Natural killer cell (primary cell): ENCODE data around the gene PTPRR. TPM values are rescaled to one million over a fixed set of nuclear protein-coding genes. Genes with fewer than 3 reads are reported as not detected.

Experiments
- ATAC-seq, 3 donors: fragments of 150-1000 bp in 2 of 3; fragments of 200-7000 bp in 1 of 3; cut with Tn5 transposase; 1 replicate in 1 of 3; 2 replicates in 2 of 3; pipeline ENCODE4 v1.10.0; 2021; ENCODE audit warnings: mild to moderate bottlenecking in 2 of 3, moderate library complexity in 2 of 3
- DNase-seq, 2 donors: peaks; one replicate each; pipeline versions ENCODE4 v3.0.0 to v3.0.0-alpha.2; 2013 to 2021; ENCODE audit warnings: mixed read lengths in 1 of 2
- H3K27ac ChIP-seq: one replicate; pipeline ENCODE4 v1.5.1; 2013; ENCODE audit warnings: mild to moderate bottlenecking, low read length
- H3K27me3 ChIP-seq: one replicate; pipeline ENCODE4 v1.6.1; 2013; ENCODE audit warnings: low read length; ENCODE audit not compliant: control insufficient read depth, insufficient read depth
- H3K36me3 ChIP-seq: one replicate; pipeline ENCODE4 v1.6.1; 2013; ENCODE audit warnings: low read length; ENCODE audit not compliant: control insufficient read depth, insufficient read depth
- H3K4me1 ChIP-seq: one replicate; pipeline ENCODE4 v1.6.1; 2013; ENCODE audit warnings: low read length; ENCODE audit not compliant: control insufficient read depth, insufficient read depth
- H3K4me3 ChIP-seq: one replicate; pipeline ENCODE4 v1.5.1; 2013; ENCODE audit warnings: low read length
- H3K9me3 ChIP-seq: one replicate; pipeline ENCODE4 v1.6.1; 2013; ENCODE audit warnings: low read length; ENCODE audit not compliant: control insufficient read depth, insufficient read depth
- H3K27ac Mint-ChIP-seq, 2 donors: one replicate each; pipeline ENCODE4 v1.8.0; 2022; ENCODE audit warnings: mild to moderate bottlenecking in 2 of 2, mixed read lengths in 2 of 2, moderate library complexity in 1 of 2
- H3K27me3 Mint-ChIP-seq, 2 donors: one replicate each; pipeline ENCODE4 v1.8.0; 2022; ENCODE audit warnings: low read depth in 2 of 2, mixed read lengths in 2 of 2
- H3K36me3 Mint-ChIP-seq: one replicate; pipeline ENCODE4 v1.8.0; 2022; ENCODE audit warnings: mixed read lengths
- H3K4me1 Mint-ChIP-seq, 2 donors: one replicate each; pipeline ENCODE4 v1.8.0; 2022; ENCODE audit warnings: mixed read lengths in 2 of 2
- H3K4me3 Mint-ChIP-seq: one replicate; pipeline ENCODE4 v1.8.0; 2022; ENCODE audit warnings: mild to moderate bottlenecking, moderate library complexity, mixed read lengths
- H3K9me3 Mint-ChIP-seq, 2 donors: one replicate each; pipeline ENCODE4 v1.8.0; 2022; ENCODE audit warnings: mixed read lengths in 2 of 2
- CTCF ChIP-seq: fragments of 200-600 bp; IDR thresholded peaks from one replicate; pipeline ENCODE4 v1.8.0; 2022; ENCODE audit warnings: antibody characterized with exemption
- WGBS: methylation state at CpG from one replicate; pipeline ENCODE4 v1.1.7; 2013; ENCODE audit warnings: missing lambda C conversion rate; ENCODE audit not compliant: insufficient coverage; 5-methylcytosine and 5-hydroxymethylcytosine counted together
- intact Hi-C: fragments of 100-400 bp; cut with micrococcal nuclease; formaldehyde crosslinking; loops from one replicate; pipeline ENCODE4 v1.14.2; 2022
- total RNA-seq, 4 donors: library from RNA; stranded (reverse); fragments of 120-200 nt in 1 of 4; gene quantifications; one replicate each; pipeline versions ENCODE4 v1.2.3 to v1.2.4, GENCODE V29; 2013 to 2022

The PTPRR gene
- total RNA-seq, 3 donors from 2014 or later (not counting 1 experiment from before 2014, with no cell fraction given): 0.91 to 1.3 TPM; not detected in 1

DNA sequence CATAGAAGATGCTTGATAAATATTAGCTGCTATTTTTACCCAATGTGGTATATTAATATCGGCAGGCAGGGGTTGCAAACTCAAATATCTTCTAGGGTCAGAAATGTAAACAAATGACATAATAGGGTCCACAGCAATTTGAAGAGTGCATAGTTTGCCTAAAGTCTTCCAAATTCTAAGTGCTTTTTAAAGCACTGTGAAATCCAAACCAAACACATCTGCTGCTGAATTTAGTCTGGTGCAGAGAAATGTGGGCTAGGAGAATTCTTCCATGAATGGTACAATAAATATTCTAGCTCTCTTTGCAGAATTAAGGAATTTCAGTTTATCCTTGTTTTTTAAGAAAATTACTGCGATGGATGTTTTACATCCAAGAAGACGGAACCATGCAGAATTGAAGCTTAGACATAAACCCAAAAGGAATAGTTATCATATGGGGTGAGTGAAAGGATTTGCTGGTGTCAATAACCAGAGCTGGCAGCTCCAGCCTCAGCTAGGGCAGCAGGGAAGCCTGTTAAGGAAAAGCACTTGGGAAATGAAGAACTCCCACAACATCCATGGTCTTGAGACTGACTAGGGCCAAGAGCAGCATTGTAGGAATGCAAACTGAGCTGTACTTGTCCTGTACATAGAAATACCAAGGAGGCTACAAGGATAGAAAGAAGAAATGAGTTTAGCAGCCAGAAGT, 65.5 kb downstream of the PTPRR start:
- H3K36me3 Mint-ChIP-seq: no peaks in the 10 kb centered on the region
- no peaks in the 10 kb centered on the region for H3K9me3 ChIP-seq
- no peak overlapping the region for H3K27ac ChIP-seq
- no peak for TF ChIP-seq CTCF
- no peak for DNase-seq
- no peak overlapping the region for H3K4me3 ChIP-seq
- H3K27me3 ChIP-seq: no peaks in the 10 kb centered on the region
- intact Hi-C loops: no loop called here
- no peaks in the 10 kb centered on the region for H3K27me3 Mint-ChIP-seq
- H3K4me3 Mint-ChIP-seq: no peak overlapping the region
- H3K27ac Mint-ChIP-seq: no peak overlapping the region
- WGBS: 90% methylated on average over 3 of the region's 3 CpGs
- H3K36me3 ChIP-seq: no peaks in the 10 kb centered on the region
- H3K9me3 Mint-ChIP-seq: peaks cover 0 to 2% of the 10 kb centered on the region in 2 donors
- no peaks in the 10 kb centered on the region for H3K4me1 Mint-ChIP-seq
- H3K4me1 ChIP-seq: no peaks in the 10 kb centered on the region
- no peak for ATAC-seq

DNA sequence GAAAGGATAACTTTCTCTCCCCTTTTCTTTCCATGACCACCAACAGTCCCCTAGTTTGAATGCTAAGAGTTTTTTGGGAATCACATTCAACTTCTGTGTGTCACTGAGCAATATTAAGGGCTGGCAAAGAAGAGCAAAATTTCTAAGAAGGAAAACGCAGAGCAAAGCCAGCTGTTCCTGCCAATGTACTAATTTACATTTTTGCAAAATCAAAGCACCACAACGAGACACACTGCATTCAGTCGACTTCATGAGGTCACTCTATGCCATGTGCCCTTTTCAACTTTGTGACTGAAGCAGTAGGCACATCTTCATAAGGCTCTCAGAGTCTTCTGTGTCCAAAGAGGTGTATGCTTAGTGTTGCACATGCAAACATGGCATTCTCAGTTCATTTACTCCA, 66.4 kb downstream of the PTPRR start:
- no peaks in the 10 kb centered on the region for H3K36me3 Mint-ChIP-seq
- no peak overlapping the region for H3K27ac Mint-ChIP-seq
- no peak overlapping the region for H3K4me3 ChIP-seq
- no peak overlapping the region for H3K4me3 Mint-ChIP-seq
- no peaks in the 10 kb centered on the region for H3K4me1 ChIP-seq
- DNase-seq (no peak), ATAC-seq (no peak)
- no peaks in the 10 kb centered on the region for H3K36me3 ChIP-seq
- no peaks in the 10 kb centered on the region for H3K4me1 Mint-ChIP-seq
- peaks cover 0 to 2% of the 10 kb centered on the region in 2 donors for H3K9me3 Mint-ChIP-seq
- 77% methylated on average over 3 of the region's 3 CpGs for WGBS
- intact Hi-C loops: no loop called here
- no peak for TF ChIP-seq CTCF
- H3K27me3 Mint-ChIP-seq: no peaks in the 10 kb centered on the region
- H3K27ac ChIP-seq: no peak overlapping the region
- no peaks in the 10 kb centered on the region for H3K27me3 ChIP-seq
- no peaks in the 10 kb centered on the region for H3K9me3 ChIP-seq

DNA sequence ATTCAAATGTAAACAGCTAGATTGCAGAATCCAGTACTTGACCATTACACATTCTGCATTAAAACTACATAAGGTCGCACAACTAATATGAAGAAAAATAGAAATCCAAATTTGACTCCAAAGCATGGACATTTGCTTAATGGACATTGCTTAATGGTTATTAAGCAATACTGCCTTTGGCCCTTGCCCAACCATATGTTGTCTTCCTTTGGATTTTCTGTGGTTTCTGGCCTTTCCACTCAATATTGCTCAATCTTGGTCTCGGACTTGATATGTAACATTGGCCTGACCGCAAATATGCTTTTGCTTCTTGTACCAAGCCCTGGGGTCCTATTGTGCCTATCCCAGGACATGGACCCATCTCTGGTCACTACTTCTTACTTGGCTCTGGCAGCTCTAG, 67.2 kb downstream of the PTPRR start:
- Histone ChIP-seq H3K27me3 (no peaks in the 10 kb centered on the region), H3K9me3 (no peaks in the 10 kb centered on the region), H3K36me3 (no peaks in the 10 kb centered on the region), H3K27ac (no peak overlapping the region), H3K4me1 (no peaks in the 10 kb centered on the region), H3K4me3 (no peak overlapping the region)
- Mint-ChIP-seq H3K4me3 (no peak overlapping the region), H3K4me1 (no peaks in the 10 kb centered on the region), H3K9me3 (peaks cover 0 to 2% of the 10 kb centered on the region in 2 donors), H3K27me3 (no peaks in the 10 kb centered on the region), H3K36me3 (no peaks in the 10 kb centered on the region), H3K27ac (no peak overlapping the region)
- TF ChIP-seq CTCF: no peak
- ATAC-seq (no peak), DNase-seq (no peak)
- WGBS: 89% methylated on average over 3 of the region's 3 CpGs
- intact Hi-C loops: no loop called here
